ENCODE results near the gene DCC.

- TF ChIP-seq, protein P1, sequence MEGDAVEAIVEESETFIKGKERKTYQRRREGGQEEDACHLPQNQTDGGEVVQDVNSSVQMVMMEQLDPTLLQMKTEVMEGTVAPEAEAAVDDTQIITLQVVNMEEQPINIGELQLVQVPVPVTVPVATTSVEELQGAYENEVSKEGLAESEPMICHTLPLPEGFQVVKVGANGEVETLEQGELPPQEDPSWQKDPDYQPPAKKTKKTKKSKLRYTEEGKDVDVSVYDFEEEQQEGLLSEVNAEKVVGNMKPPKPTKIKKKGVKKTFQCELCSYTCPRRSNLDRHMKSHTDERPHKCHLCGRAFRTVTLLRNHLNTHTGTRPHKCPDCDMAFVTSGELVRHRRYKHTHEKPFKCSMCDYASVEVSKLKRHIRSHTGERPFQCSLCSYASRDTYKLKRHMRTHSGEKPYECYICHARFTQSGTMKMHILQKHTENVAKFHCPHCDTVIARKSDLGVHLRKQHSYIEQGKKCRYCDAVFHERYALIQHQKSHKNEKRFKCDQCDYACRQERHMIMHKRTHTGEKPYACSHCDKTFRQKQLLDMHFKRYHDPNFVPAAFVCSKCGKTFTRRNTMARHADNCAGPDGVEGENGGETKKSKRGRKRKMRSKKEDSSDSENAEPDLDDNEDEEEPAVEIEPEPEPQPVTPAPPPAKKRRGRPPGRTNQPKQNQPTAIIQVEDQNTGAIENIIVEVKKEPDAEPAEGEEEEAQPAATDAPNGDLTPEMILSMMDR (IDR thresholded peaks at IDR 0.05), result no peak
- TF ChIP-seq POLR2A (IDR thresholded peaks at IDR 0.05), result no peak
These were observed 473.8 kb downstream of the DCC start for GRCh38 chr18:52813635-52814416.

All from upper lobe of left lung (tissue), 4 donors.